ENCODE measurements around the gene COL25A1.
A peak's percentile ranks its signal among the peaks of the same experiment; 100 is the strongest.

The COL25A1 gene

DNA sequence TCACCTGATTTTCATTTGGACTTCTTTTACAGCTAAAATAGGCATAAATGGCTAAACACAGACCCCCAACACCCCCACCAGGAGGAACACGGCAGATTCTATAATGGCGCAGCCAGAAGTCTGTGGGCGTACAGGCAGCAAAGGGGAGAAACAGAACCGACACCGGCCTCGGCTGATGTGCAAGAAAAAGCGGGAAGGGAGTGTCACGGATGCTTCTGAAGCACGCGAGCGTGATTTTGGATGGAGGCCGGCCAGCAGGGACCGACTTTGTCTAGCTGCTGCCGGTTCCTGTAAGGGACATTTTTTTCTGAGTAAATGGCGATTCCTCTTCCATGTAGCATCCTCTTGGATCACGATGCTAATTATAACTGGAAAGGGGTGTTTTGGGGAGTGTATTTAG, 514.7 kb downstream of the COL25A1 start:
- H3K27ac ChIP-seq = no peak overlapping the region
- no peaks in the 10 kb centered on the region for H3K36me3 ChIP-seq (ENCODE audit: control insufficient read depth, insufficient read depth, low read length)
- H3K9me3 ChIP-seq (ENCODE audit: control insufficient read depth, low read length) = no peaks in the 10 kb centered on the region
- no peak overlapping the region for H2AFZ ChIP-seq
- TF ChIP-seq, protein P1, sequence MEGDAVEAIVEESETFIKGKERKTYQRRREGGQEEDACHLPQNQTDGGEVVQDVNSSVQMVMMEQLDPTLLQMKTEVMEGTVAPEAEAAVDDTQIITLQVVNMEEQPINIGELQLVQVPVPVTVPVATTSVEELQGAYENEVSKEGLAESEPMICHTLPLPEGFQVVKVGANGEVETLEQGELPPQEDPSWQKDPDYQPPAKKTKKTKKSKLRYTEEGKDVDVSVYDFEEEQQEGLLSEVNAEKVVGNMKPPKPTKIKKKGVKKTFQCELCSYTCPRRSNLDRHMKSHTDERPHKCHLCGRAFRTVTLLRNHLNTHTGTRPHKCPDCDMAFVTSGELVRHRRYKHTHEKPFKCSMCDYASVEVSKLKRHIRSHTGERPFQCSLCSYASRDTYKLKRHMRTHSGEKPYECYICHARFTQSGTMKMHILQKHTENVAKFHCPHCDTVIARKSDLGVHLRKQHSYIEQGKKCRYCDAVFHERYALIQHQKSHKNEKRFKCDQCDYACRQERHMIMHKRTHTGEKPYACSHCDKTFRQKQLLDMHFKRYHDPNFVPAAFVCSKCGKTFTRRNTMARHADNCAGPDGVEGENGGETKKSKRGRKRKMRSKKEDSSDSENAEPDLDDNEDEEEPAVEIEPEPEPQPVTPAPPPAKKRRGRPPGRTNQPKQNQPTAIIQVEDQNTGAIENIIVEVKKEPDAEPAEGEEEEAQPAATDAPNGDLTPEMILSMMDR (IDR thresholded peaks at IDR 0.05) = no peak
- no peak overlapping the region for H3K4me2 ChIP-seq (ENCODE audit: low read length)
- no peaks in the 10 kb centered on the region for H3K27me3 ChIP-seq (ENCODE audit: control insufficient read depth, insufficient read depth, low read length)
- no peak overlapping the region for H3K4me3 ChIP-seq (ENCODE audit: low read depth, low read length)
- no peak overlapping the region for H3K9ac ChIP-seq
- no peaks in the 10 kb centered on the region for H3K79me2 ChIP-seq
- H3K4me1 ChIP-seq = no peaks in the 10 kb centered on the region

- Histone ChIP-seq H3K36me3 (ENCODE audit: control insufficient read depth, insufficient read depth, low read length) (no peaks in the 10 kb centered on the region), H3K79me2 (no peaks in the 10 kb centered on the region), H3K4me2 (ENCODE audit: low read length) (no peak overlapping the region), H2AFZ (no peak overlapping the region), H3K9me3 (ENCODE audit: control insufficient read depth, low read length) (no peaks in the 10 kb centered on the region), H3K27ac (no peak overlapping the region), H3K9ac (no peak overlapping the region), H3K27me3 (ENCODE audit: control insufficient read depth, insufficient read depth, low read length) (no peaks in the 10 kb centered on the region), H3K4me3 (ENCODE audit: low read depth, low read length) (no peak overlapping the region), H3K4me1 (no peaks in the 10 kb centered on the region)
- TF ChIP-seq, protein P1 (IDR thresholded peaks at IDR 0.05) = no peak
Observed at GRCh38 chr4:108787106-108787505, 515.4 kb downstream of the COL25A1 start.

DNA sequence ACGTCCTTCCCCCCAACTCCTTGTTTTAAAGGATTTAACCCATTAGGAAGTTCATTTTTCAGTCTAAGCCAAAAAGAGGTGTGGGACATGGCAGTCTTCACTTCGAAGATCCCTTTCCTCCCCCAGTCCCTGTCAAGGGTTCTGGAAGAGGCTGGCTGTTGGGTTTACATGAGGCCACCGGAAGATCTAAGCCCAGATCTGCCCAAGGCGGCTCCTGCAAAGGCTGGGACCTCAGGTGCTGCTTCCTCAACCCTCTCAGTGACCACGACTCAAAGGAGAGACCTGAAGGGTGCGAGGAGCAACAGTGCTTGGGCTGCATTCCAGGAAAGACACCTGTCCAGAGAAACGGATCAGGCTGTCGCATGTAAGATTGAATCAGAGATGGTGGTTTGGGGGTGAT, 516.1 kb downstream of the COL25A1 start:
- no peaks in the 10 kb centered on the region for H3K4me1 ChIP-seq
- H3K36me3 ChIP-seq (ENCODE audit: control insufficient read depth, insufficient read depth, low read length) = no peaks in the 10 kb centered on the region
- no peak overlapping the region for H3K9ac ChIP-seq
- H2AFZ ChIP-seq = no peak overlapping the region
- no peak overlapping the region for H3K4me2 ChIP-seq (ENCODE audit: low read length)
- no peaks in the 10 kb centered on the region for H3K27me3 ChIP-seq (ENCODE audit: control insufficient read depth, insufficient read depth, low read length)
- H3K4me3 ChIP-seq (ENCODE audit: low read depth, low read length) = no peak overlapping the region
- H3K79me2 ChIP-seq = no peaks in the 10 kb centered on the region
- no peaks in the 10 kb centered on the region for H3K9me3 ChIP-seq (ENCODE audit: control insufficient read depth, low read length)
- TF ChIP-seq, protein P1 (IDR thresholded peaks at IDR 0.05) = no peak
- no peak overlapping the region for H3K27ac ChIP-seq

DNA sequence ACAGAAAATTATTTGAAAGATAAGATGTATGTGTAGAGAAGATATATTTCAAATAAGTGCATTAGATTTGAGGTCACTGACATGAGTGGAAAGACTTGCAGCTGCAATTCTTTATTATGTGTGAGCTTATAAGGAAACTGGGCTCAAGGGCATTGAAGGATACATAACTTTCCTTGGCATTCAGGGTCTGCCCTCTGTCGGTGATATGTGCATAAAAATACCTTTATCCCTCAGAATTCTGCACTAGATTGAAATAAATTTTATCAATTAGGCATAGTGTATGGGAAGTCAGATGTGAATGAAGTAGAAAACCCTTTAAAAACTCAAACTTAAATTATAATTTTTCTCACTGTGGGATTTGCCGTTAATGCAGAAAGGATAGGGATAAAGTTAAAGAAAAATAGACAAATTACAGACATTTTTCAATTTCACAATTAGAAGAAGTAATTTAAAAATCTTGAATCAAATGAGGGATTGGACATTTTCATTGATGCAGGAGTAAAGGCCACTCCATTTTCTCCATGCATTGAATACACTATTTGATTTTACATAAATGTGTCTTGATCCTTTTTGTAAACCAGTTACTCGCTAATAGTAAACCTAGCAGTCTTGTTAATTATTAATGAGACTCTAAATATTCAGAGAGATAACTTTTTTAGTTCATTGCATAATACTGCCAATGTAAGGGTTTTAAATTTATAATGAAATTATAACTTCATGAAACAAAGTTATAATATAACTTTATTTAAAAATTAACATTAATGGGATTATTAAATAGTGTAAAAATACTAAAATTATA, 518.6 kb downstream of the COL25A1 start:
- Histone ChIP-seq H3K27me3 (ENCODE audit: control insufficient read depth, insufficient read depth, low read length) (no peaks in the 10 kb centered on the region), H3K79me2 (no peaks in the 10 kb centered on the region), H3K4me2 (ENCODE audit: low read length) (no peak overlapping the region), H3K27ac (no peak overlapping the region), H3K9me3 (ENCODE audit: control insufficient read depth, low read length) (no peaks in the 10 kb centered on the region), H3K9ac (no peak overlapping the region), H3K36me3 (ENCODE audit: control insufficient read depth, insufficient read depth, low read length) (no peaks in the 10 kb centered on the region), H3K4me1 (no peaks in the 10 kb centered on the region), H3K4me3 (ENCODE audit: low read depth, low read length) (no peak overlapping the region), H2AFZ (no peak overlapping the region)
- TF ChIP-seq, protein P1 (IDR thresholded peaks at IDR 0.05) = peak; percentile 49

DNA sequence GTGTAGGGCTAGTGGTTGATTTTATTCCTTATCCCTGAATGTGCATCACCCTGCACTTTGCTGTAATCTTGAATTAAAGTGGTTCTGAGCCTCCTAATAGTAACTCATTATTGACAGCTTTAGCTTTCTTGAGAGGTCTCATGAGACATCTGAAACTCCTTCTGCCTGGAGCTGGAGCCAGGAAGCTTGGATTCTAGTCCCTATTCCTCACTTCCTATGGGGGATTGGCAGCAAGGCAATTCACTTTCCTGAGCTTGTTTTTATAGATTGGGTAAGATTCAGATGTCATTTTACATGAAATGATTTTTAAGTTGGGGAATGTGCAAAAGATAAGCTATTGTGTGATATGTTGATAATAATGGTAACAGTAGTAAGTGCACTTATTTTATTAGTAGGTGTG, 522.5 kb downstream of the COL25A1 start:
- TF ChIP-seq, protein P1 (IDR thresholded peaks at IDR 0.05) = no peak
- H3K4me1 ChIP-seq = peaks cover 3% of the 10 kb centered on the region
- no peaks in the 10 kb centered on the region for H3K9me3 ChIP-seq (ENCODE audit: control insufficient read depth, low read length)
- no peak overlapping the region for H3K27ac ChIP-seq
- H3K4me2 ChIP-seq (ENCODE audit: low read length) = no peak overlapping the region
- no peaks in the 10 kb centered on the region for H3K79me2 ChIP-seq
- no peaks in the 10 kb centered on the region for H3K36me3 ChIP-seq (ENCODE audit: control insufficient read depth, insufficient read depth, low read length)
- H3K9ac ChIP-seq = no peak overlapping the region
- H3K27me3 ChIP-seq (ENCODE audit: control insufficient read depth, insufficient read depth, low read length) = no peaks in the 10 kb centered on the region
- H2AFZ ChIP-seq = no peak overlapping the region
- H3K4me3 ChIP-seq (ENCODE audit: low read depth, low read length) = no peak overlapping the region

Measured in parathyroid adenoma (tissue), 2 donors.